ENCODE data around the gene ATXN1.
"Not testable (repeated sequence)": the region's sequence is repeated elsewhere in the genome, so short reads cannot be mapped to it uniquely, and the experiment has no call there.

The ATXN1 gene

GRCh38 chr6:16553531-16553930 lies 207.7 kb downstream of the ATXN1 start:
- DNase-seq = no peak

GRCh38 chr6:16551466-16551865 lies 209.8 kb downstream of the ATXN1 start:
- no peak for DNase-seq

- DNase-seq = no peak
These were observed 213.1 kb downstream of the ATXN1 start for GRCh38 chr6:16548121-16548520.

GRCh38 chr6:16547587-16547986 lies 213.7 kb downstream of the ATXN1 start:
- no peak for DNase-seq

DNA sequence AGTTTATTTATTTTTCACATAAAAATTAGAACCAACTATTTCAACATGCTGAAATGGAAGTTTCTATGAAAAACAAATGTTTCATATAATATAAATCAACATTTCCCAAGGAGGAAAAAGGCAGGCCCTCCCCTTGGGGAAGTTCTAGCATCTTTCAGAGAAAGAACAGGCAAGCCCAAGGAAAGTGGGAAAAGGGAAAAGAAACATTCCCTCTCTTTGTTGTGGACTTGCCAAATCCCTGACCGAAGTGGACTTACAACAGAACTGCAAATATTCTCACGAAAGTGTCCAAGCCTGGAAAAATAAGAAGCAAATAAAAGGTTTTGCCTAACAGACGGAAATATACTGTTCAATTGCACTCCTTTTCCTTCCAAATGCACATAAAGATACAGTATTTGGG lies 214.4 kb downstream of the ATXN1 start:
- no peak for DNase-seq

DNA sequence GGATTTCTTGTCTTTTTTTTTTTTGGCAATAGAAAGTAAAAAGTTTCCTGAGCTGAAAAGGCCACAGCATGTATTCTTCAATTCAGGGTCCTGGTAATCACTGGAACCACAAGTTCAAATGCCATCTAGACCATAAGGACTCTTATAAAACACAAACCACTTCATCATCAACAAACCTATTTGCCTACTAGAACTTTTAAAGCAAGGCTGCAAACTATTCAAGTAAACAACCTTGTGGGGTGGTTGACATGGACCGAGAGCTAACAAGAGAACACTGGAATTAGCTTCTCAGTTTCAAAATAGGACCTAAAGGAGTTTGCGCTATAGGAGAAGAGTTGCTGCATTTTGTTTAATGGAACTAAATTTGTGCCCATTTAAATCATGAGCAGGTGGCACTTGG lies 215.9 kb downstream of the ATXN1 start:
- DNase-seq = no peak

DNA sequence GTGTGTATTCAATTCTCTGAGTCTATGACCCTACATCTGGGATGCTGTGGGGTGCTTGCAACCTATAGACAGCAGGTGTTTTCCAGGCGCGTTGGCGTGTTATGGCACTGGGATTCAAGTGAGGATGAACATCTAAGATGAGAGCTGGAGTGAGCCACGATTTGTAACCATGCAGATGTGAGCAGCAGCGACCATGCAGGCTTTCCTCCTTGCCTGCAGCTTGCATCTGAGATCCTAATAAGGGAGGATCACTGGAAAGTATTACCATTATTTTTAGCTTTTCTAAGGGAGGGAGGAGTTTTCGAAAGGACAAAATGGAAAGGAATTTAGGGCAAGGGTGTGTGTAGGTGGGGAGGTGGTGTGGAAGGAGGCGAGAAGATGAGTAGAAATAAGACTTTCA lies 216.7 kb downstream of the ATXN1 start:
- DNase-seq = no peak

DNA sequence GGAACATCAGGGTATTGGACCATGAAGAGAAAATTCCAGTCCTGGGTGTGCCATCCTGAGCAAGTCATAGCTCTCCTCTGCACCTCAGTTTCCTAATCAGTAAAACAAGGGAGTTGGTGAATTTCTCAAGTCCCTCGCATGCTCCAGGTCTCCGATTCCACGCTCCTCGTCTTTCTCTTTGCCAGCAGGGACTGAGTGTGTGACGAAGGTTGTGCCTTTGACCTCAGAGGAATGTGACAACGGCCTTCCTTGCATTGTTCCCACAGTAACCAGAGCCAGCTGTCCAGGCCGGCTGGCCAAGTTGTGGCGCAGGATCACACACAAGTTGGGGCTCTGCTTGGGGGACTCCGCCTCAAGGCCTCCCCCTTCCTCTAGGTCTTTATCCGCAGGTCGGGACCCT lies 217.3 kb downstream of the ATXN1 start:
- DNase-seq = no peak

GRCh38 chr6:16543521-16543920 lies 217.7 kb downstream of the ATXN1 start:
- DNase-seq = no peak

- DNase-seq = no peak
These were observed 219.2 kb downstream of the ATXN1 start for GRCh38 chr6:16542070-16542469.

DNA sequence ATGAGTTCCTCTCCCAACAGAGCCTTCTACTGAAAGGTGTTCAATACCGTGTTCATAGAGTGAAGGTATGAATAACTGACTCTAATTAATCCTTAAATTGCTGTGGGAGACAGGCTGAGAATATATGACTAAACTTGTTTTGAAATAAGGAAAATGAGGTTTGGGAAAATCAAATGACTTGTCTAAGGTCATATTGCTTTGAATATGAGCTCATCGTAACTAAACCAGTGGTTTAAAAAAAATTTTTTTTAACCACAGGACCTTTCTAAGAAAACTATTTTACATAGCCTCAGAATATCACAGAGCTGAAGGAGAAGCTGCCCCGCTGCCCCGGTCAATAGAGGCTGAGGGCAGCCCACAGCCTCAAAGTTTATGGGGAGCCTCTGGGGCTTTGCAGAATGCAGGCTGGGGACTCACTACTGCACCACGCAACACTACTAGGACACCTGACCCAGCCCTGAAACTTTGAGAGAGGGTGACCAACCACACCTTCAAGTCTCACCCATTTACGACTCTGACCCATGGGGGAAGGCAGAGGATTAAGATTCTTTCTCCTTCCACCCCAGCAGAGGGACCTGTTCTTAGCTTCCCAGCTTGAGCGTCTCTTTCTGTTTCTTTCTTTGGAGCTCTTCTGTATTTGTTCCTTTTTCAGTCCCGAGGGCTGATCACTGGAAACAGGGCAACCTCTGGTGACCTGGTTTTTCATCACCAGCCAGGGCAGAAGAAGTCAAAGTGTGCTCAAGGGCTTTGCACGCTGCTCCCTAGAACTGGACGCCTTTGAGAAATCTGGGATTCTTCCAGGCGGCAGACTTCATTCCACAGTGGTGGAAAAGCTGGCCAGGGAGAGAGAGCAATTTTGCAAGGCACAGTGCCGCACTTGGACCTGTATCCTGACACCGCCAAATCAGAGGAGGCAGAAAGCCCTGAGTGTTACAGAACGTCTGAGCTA lies 220.2 kb downstream of the ATXN1 start:
- no peak for DNase-seq

DNA sequence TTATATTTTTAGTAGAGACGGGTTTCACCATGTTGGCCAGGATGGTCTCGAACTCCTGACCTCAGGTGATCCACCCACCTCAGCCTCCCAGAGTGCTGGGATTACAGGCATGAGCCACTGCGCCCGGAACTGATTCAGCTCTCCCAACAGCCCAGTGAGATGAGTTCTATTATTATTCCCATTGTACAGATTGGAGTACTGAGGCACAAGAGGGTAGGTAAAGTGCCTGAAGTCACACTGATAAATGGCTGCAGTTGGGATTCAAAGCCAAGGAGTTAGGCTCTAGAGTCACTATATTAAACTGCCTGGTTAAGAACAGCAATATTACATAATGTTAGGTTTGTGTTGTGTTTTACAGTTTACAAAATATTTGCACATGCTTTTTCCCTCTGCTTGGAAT lies 220.9 kb downstream of the ATXN1 start:
- DNase-seq = not testable (repeated sequence)

- no peak for DNase-seq
These were observed 222.0 kb downstream of the ATXN1 start for GRCh38 chr6:16539086-16539931.

DNA sequence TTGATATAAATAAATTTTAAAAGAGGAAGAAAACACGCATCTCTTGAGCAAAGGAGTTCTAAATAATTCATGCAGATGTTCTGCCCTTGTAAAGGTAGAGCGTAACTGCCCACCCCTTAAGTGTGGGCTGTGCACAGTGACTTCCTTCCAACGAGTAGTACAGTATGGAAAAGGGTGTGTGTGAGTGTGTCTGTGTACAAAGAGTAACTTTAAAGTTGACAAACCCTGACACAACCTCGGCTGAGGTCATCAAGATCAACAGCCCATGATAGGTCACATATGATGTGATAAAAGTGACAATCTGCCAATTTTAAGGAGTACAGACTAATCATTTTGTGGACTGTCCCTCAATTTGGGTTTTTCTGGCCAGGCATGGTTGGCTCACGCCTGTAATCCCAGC lies 225.7 kb downstream of the ATXN1 start:
- no peak for DNase-seq

GRCh38 chr6:16533721-16534136 lies 227.5 kb downstream of the ATXN1 start:
- DNase-seq = no peak

DNA sequence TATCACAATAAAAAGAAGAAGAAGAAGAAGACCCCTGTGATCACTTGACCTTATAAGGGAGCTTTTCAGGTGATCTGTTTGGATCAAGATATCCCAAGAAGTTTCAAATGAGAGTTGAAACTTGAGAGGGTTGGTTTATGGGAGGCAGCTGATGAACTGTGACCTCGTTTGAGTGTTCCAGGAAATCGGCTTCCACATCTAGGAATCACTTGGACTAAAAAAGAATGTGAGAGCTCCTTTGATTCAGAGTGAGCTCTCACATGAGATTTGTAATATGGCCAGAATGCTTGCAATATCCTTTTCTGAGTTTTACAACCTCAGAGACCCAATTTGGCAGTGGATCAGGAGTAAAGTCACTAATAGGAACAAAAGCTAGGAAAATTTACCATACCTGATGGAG lies 228.1 kb downstream of the ATXN1 start:
- no peak for DNase-seq

- no peak for DNase-seq
These were observed 233.6 kb downstream of the ATXN1 start for GRCh38 chr6:16527691-16528090.

GRCh38 chr6:16524380-16524707 lies 236.9 kb downstream of the ATXN1 start:
- DNase-seq = no peak

DNA sequence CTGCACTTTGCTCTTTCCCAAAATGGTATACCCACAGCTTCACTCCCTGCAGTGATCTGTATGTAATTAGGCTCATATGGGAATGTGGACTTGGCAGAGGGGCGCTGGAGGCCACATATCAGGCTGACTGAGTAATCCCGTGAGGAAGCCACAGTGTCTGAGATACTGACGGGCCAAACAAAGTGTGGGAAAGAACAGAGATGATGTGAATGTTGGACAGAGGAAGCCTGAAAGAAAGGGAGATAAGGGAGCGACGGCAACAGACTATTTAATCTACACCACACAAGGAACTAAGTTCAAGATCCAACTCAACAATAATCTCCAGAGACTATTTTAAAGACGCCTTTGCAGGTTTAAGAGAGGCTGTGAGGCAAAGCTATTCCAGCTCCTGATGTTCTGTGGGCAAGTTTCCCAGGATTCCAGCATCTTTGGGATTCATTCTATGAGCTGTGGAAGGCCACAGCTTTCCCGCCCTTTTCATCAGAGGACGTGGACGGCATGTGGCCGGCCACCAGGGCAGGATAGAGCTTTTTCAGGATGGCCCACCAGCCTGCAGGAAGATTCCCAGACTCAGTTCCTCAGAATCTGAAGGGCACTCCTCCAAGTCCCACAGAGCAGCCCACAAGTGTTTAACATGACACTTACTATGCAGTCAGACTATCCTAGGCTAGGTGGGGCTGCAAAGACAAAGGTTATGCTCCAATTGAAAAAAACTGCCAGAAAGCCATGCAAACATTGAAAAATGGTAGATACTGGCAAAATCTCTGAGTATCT lies 237.5 kb downstream of the ATXN1 start:
- DNase-seq = no peak

DNA sequence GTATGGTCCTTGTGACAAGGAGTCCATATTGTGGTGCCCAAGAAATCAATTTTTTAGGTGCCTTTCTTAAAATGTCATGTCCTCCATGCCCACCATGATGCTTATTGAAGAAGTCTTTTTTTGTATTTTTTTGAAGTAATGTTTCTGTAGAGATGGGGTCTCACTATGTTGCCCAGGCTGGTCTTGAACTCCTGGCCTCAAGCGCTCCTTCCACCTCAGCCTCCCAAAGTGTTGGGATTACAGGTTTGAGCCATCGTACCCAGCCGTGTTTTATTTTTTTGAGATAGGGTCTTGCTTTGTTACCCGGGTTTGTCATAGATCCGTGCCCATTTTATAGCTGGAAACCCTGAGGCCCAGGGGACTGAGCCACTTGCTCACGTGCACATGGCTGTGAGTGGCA lies 238.3 kb downstream of the ATXN1 start:
- DNase-seq = no peak

- DNase-seq = no peak
These were observed 239.7 kb downstream of the ATXN1 start for GRCh38 chr6:16521528-16521927.

DNA sequence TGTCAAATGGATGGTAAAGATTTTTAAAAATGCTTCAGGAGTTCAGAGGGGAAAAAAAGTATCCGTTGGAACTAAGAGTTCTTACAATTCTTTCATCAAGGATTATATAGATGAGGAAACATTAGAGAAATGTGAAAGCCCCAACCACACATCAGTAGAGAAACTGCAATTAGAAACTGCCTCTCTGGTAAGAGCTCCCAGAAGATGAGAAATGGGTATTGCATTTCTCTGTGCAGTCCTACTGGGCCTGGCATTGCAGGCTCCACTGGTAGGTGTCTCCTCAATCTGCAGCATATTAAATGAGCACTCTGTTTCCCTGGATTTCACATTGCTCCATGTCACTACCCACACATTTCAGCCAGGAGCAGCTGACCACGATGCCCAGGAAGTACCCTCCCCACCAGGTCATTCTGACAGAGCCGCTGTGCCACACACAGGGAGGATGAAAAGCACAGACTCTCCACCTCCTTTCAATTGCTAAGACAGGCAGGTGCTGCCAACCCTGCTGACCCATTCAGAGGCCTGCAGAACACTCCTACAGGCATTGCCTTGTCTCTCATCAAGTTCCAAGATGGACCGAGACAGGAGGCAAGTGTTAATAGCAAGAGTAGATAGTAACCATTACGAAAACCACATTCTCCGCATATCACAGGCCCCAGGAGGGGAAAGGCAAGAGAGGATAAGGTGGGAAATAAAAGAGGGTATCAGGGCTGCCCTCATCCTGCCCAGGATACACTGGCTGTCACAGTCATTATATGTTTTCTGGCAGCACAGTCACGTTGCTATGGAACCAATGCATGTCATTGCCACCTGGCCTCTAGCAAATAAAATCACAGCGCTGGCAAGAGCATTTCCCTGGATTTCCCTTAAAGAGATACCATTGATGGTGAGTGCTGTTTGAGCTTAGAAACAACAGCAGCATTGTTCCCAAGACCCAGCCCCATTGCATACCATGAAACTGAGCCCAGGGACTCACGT lies 241.7 kb downstream of the ATXN1 start:
- DNase-seq = no peak

Measured in NCI-H1930 (cell line).